Vagina (tissue), 2 donors: ENCODE results near the gene FZD8. TPM values are rescaled to one million over a fixed set of nuclear protein-coding genes. Genes with fewer than 3 reads are reported as not detected.

ENCODE experiments used
- DNase-seq, 2 donors: peaks; one replicate each; pipeline ENCODE4 v3.0.0-alpha.2; 2017; ENCODE audit errors: extremely low spot score in 2 of 2
- H3K27ac ChIP-seq: fragments of 200-600 bp; sonication (generic); one replicate; pipeline ENCODE4 v1.5.1; 2019
- H3K27me3 ChIP-seq: fragments of 200-600 bp; sonication (generic); one replicate; pipeline ENCODE4 v1.5.1; 2019
- H3K36me3 ChIP-seq, 2 donors: fragments of 200-600 bp; sonication (generic); one replicate each; pipeline ENCODE4 v1.5.1; 2017 to 2019
- H3K4me1 ChIP-seq: fragments of 200-600 bp; sonication (generic); one replicate; pipeline ENCODE4 v1.5.1; 2019
- H3K4me3 ChIP-seq, 2 donors: fragments of 200-600 bp; sonication (generic); 1 replicate in 1 of 2; 2 replicates in 1 of 2; pipeline ENCODE4 v1.5.1; 2016 to 2019
- H3K9me3 ChIP-seq: fragments of 200-600 bp; sonication (generic); one replicate; pipeline ENCODE4 v1.5.1; 2019
- CTCF ChIP-seq, 3 experiments: fragments of 450-650 bp in 2 of 3; fragments of 200-600 bp in 1 of 3; sonication (generic) in 1 of 3; IDR thresholded peaks; one replicate each; pipeline ENCODE4 v1.5.1; 2017 to 2019; ENCODE audit warnings: antibody characterized with exemption in 3 of 3, mild to moderate bottlenecking in 2 of 3, moderate library complexity in 2 of 3
- POLR2A ChIP-seq, 2 donors: fragments of 450-650 bp; IDR thresholded peaks; one replicate each; pipeline ENCODE4 v1.6.1; 2017; ENCODE audit warnings: antibody characterized with exemption in 2 of 2, mild to moderate bottlenecking in 2 of 2, moderate library complexity in 2 of 2
- POLR2AphosphoS5 ChIP-seq, 2 donors: sonication (generic); formaldehyde crosslinking; IDR thresholded peaks; one replicate each; pipeline ENCODE4 v1.9.0; 2017; ENCODE audit warnings: antibody characterized with exemption in 2 of 2, mild to moderate bottlenecking in 2 of 2, low read depth in 1 of 2; ENCODE audit not compliant: insufficient read depth in 1 of 2
- intact Hi-C: fragments of 100-400 bp; cut with DNase I; formaldehyde crosslinking; loops from one replicate; pipeline ENCODE4 v1.15.1; 2023
- total RNA-seq: library from RNA; depleted of rRNA; stranded (reverse); fragments of >200 nt; gene quantifications from one replicate; pipeline ENCODE4 v1.2.3, GENCODE V29; 2016

The FZD8 gene
- total RNA-seq, 1 donor from 2014 or later, result 7.6 TPM

GRCh38 chr10:35667270-35667889 is 25.3 kb upstream of the FZD8 start:
- H3K27me3 ChIP-seq, result no peaks in the 10 kb centered on the region
- H3K9me3 ChIP-seq, result no peaks in the 10 kb centered on the region
- no peaks in the 10 kb centered on the region for H3K4me1 ChIP-seq
- no peak overlapping the region for H3K4me3 ChIP-seq
- intact Hi-C loops, result no loop called here
- no peak overlapping the region for H3K27ac ChIP-seq
- no peaks in the 10 kb centered on the region for H3K36me3 ChIP-seq
- DNase-seq, result no peak
- TF ChIP-seq POLR2A (IDR thresholded peaks at IDR 0.05), result no peak
- TF ChIP-seq POLR2AphosphoS5 (IDR thresholded peaks at IDR 0.05; ENCODE audit: insufficient read depth in 1 of 2, low read depth in 1 of 2), result no peak
- no peak for TF ChIP-seq CTCF (IDR thresholded peaks at IDR 0.05)

GRCh38 chr10:35661236-35661635 is 19.1 kb upstream of the FZD8 start:
- Histone ChIP-seq H3K4me3 (no peak overlapping the region), H3K27me3 (no peaks in the 10 kb centered on the region), H3K36me3 (no peaks in the 10 kb centered on the region), H3K4me1 (no peaks in the 10 kb centered on the region), H3K9me3 (no peaks in the 10 kb centered on the region), H3K27ac (no peak overlapping the region)
- intact Hi-C loops, result no loop called here
- TF ChIP-seq CTCF (IDR thresholded peaks at IDR 0.05) (no peak), POLR2AphosphoS5 (IDR thresholded peaks at IDR 0.05; ENCODE audit: insufficient read depth in 1 of 2, low read depth in 1 of 2) (no peak), POLR2A (IDR thresholded peaks at IDR 0.05) (no peak)
- no peak for DNase-seq

GRCh38 chr10:35659456-35659855 is 17.4 kb upstream of the FZD8 start:
- Histone ChIP-seq H3K4me3 (no peak overlapping the region), H3K27ac (no peak overlapping the region), H3K9me3 (no peaks in the 10 kb centered on the region), H3K4me1 (no peaks in the 10 kb centered on the region), H3K36me3 (no peaks in the 10 kb centered on the region), H3K27me3 (no peaks in the 10 kb centered on the region)
- no peak for DNase-seq
- TF ChIP-seq POLR2AphosphoS5 (IDR thresholded peaks at IDR 0.05; ENCODE audit: insufficient read depth in 1 of 2, low read depth in 1 of 2) (no peak), CTCF (IDR thresholded peaks at IDR 0.05) (no peak), POLR2A (IDR thresholded peaks at IDR 0.05) (no peak)
- intact Hi-C loops, result no loop called here

GRCh38 chr10:35657621-35658020 is 15.5 kb upstream of the FZD8 start:
- H3K27ac ChIP-seq, result no peak overlapping the region
- DNase-seq, result no peak
- intact Hi-C loops, result no loop called here
- H3K27me3 ChIP-seq, result no peaks in the 10 kb centered on the region
- H3K4me1 ChIP-seq, result no peaks in the 10 kb centered on the region
- no peaks in the 10 kb centered on the region for H3K36me3 ChIP-seq
- no peak for TF ChIP-seq POLR2AphosphoS5 (IDR thresholded peaks at IDR 0.05; ENCODE audit: insufficient read depth in 1 of 2, low read depth in 1 of 2)
- TF ChIP-seq POLR2A (IDR thresholded peaks at IDR 0.05), result no peak
- no peak for TF ChIP-seq CTCF (IDR thresholded peaks at IDR 0.05)
- H3K4me3 ChIP-seq, result no peak overlapping the region
- no peaks in the 10 kb centered on the region for H3K9me3 ChIP-seq

GRCh38 chr10:35652824-35653223 is 10.7 kb upstream of the FZD8 start:
- no peak overlapping the region for H3K4me3 ChIP-seq
- no peak for TF ChIP-seq POLR2A (IDR thresholded peaks at IDR 0.05)
- TF ChIP-seq POLR2AphosphoS5 (IDR thresholded peaks at IDR 0.05; ENCODE audit: insufficient read depth in 1 of 2, low read depth in 1 of 2), result no peak
- TF ChIP-seq CTCF (IDR thresholded peaks at IDR 0.05), result no peak
- no peaks in the 10 kb centered on the region for H3K4me1 ChIP-seq
- H3K27ac ChIP-seq, result no peak overlapping the region
- H3K27me3 ChIP-seq, result no peaks in the 10 kb centered on the region
- intact Hi-C loops, result no loop called here
- no peaks in the 10 kb centered on the region for H3K9me3 ChIP-seq
- no peak for DNase-seq
- no peaks in the 10 kb centered on the region for H3K36me3 ChIP-seq
